Sigmoid colon (tissue), 7 donors: ENCODE results near the gene GPRASP2. TPM values are rescaled to one million over a fixed set of nuclear protein-coding genes. Genes with fewer than 3 reads are reported as not detected.
A peak's percentile ranks its signal among the peaks of the same experiment; 100 is the strongest.
"Not testable (repeated sequence)": the region's sequence is repeated elsewhere in the genome, so short reads cannot be mapped to it uniquely, and the experiment has no call there.

Experiments
- DNase-seq: peaks from one replicate; pipeline ENCODE4 v3.0.0-alpha.2; 2019
- H3K27ac ChIP-seq, 4 donors: fragments of 200-600 bp; sonication (generic); one replicate each; pipeline ENCODE4 v1.5.1; 2016 to 2019; ENCODE audit warnings: mild to moderate bottlenecking in 1 of 4
- H3K27me3 ChIP-seq, 3 donors: fragments of 200-600 bp; sonication (generic); one replicate each; pipeline ENCODE4 v1.5.1; 2019; ENCODE audit warnings: mild to moderate bottlenecking in 1 of 3
- H3K36me3 ChIP-seq, 4 donors: fragments of 200-600 bp; sonication (generic); one replicate each; pipeline ENCODE4 v1.5.1; 2016 to 2019
- H3K4me1 ChIP-seq, 4 donors: fragments of 200-600 bp; sonication (generic); one replicate each; pipeline ENCODE4 v1.5.1; 2017 to 2019
- H3K4me3 ChIP-seq, 4 donors: fragments of 200-600 bp; sonication (generic); one replicate each; pipeline ENCODE4 v1.5.1; 2017 to 2019; ENCODE audit warnings: mild to moderate bottlenecking in 2 of 4, moderate library complexity in 1 of 4
- H3K9me3 ChIP-seq, 4 donors: fragments of 200-600 bp in 3 of 4; sonication (generic) in 3 of 4; one replicate each; pipeline versions ENCODE4 v1.5.1 to v1.6.1; 2013 to 2019
- CTCF ChIP-seq, 4 experiments: fragments of 450-650 bp in 3 of 4; fragments of 200-600 bp in 1 of 4; IDR thresholded peaks; one replicate each; pipeline ENCODE4 v1.5.1; 2016 to 2019; ENCODE audit warnings: antibody characterized with exemption in 4 of 4, mild to moderate bottlenecking in 3 of 4, moderate library complexity in 2 of 4
- EP300 ChIP-seq, 4 donors: sonication (generic); formaldehyde crosslinking; IDR thresholded peaks; one replicate each; pipeline ENCODE4 v1.6.1; 2017; ENCODE audit warnings: antibody characterized with exemption in 4 of 4
- POLR2A ChIP-seq, 2 donors: fragments of 450-650 bp; IDR thresholded peaks; one replicate each; pipeline ENCODE4 v1.6.1; 2016; ENCODE audit warnings: antibody characterized with exemption in 2 of 2, mild to moderate bottlenecking in 2 of 2, moderate library complexity in 2 of 2
- POLR2AphosphoS5 ChIP-seq, 4 donors: sonication (generic); formaldehyde crosslinking; IDR thresholded peaks; one replicate each; pipeline ENCODE4 v1.6.1; 2017; ENCODE audit warnings: antibody characterized with exemption in 4 of 4
- WGBS, 2 donors: extraction: QIAGEN DNeasy Blood & Tissue Kit; methylation state at CpG; one replicate each; pipeline ENCODE4 v1.1.7; 2013; 5-methylcytosine and 5-hydroxymethylcytosine counted together
- intact Hi-C: fragments of 100-400 bp; cut with DNase I; formaldehyde crosslinking; loops from one replicate; pipeline ENCODE4 v1.15.1; 2023
- polyA plus RNA-seq, 3 donors: library from polyadenylated mRNA; stranded (reverse); fragments of 200-250 nt; gene quantifications; one replicate each; pipeline ENCODE4 v1.2.3, GENCODE V29; 2013
- total RNA-seq, 4 donors: library from RNA; depleted of rRNA; stranded (reverse); fragments of >200 nt; gene quantifications; one replicate each; pipeline ENCODE4 v1.1.0, GENCODE V29; 2016
- donor health status: healthy with polysubstance abuse.
- donor health status: Bipolar disorder and iron deficiency.
- donor health status: healthy.

Gene GPRASP2
- 10 to 100 TPM in 3 of 4 donors, 1 to 10 TPM in 1; 8.0 to 19.5 (median 16.5) TPM for total RNA-seq
- polyA plus RNA-seq: 1 to 10 TPM; 1.2 to 4.3 (median 1.6) TPM

- WGBS, 2 donors: 1% methylated on average over 68 of the region's 68 CpGs
- H3K4me3 ChIP-seq: peak within 1 kb of the TSS; percentile 56 to 75 (median 60)
- DNase-seq: peak; percentile 81
- peak within 1 kb of the TSS; percentile 82 to 92 (median 87) for H3K27ac ChIP-seq
- TF ChIP-seq POLR2A (IDR thresholded peaks at IDR 0.05): peak in 1 of 2 donors; percentile 10
- peak in 3 of 4 donors; percentile 30 to 36 (median 30) for TF ChIP-seq POLR2AphosphoS5 (IDR thresholded peaks at IDR 0.05)
- TF ChIP-seq EP300 (IDR thresholded peaks at IDR 0.05): no peak
- no peak for TF ChIP-seq CTCF (IDR thresholded peaks at IDR 0.05)
- no peaks in the 10 kb centered on the region for H3K9me3 ChIP-seq
- no peaks in the 10 kb centered on the region for H3K36me3 ChIP-seq
- intact Hi-C loops: loop anchor here (2.0 kb wide), 3 partner anchors 54 to 114 kb away; partner anchors contain the start of genes ARMCX5 and GPRASP1
- H3K27me3 ChIP-seq: peaks cover 0 to 2% (median 0%) of the 10 kb centered on the region in 3 donors
- H3K4me1 ChIP-seq: peaks cover 0 to 6% (median 2%) of the 10 kb centered on the region in 4 donors
Measured at GRCh38 chrX:102712216-102712966, at the start of gene GPRASP2. TSS of gene GPRASP2 (plus strand) at chrX:102712448. CDS start at chrX:102714870, 2,422 bp downstream.

- 98 to 100% methylated on average over 4 of the region's 4 CpGs for WGBS, 2 donors
- H3K27ac ChIP-seq, H3K27me3 ChIP-seq, H3K9me3 ChIP-seq, H3K4me3 ChIP-seq, H3K36me3 ChIP-seq, H3K4me1 ChIP-seq, DNase-seq, intact Hi-C loops: not testable (repeated sequence)
Measured at GRCh38 chrX:102663820-102664219, 48.4 kb upstream of the GPRASP2 start.

GRCh38 chrX:102667034-102667433, 45.2 kb upstream of the GPRASP2 start:
- DNase-seq, H3K4me1 ChIP-seq, H3K27ac ChIP-seq, intact Hi-C loops, H3K9me3 ChIP-seq, H3K27me3 ChIP-seq, H3K4me3 ChIP-seq, H3K36me3 ChIP-seq: not testable (repeated sequence)
- WGBS, 2 donors: 91 to 98% methylated on average over 1 of the region's 1 CpG

- H3K4me3 ChIP-seq: no peak overlapping the region
- intact Hi-C loops: no loop called here
- DNase-seq: no peak
- H3K9me3 ChIP-seq: no peaks in the 10 kb centered on the region
- H3K27me3 ChIP-seq: no peaks in the 10 kb centered on the region
- no peak overlapping the region for H3K27ac ChIP-seq
- no peaks in the 10 kb centered on the region for H3K36me3 ChIP-seq
- 95% methylated on average over 4 of the region's 4 CpGs for WGBS, 2 donors
- TF ChIP-seq POLR2A (IDR thresholded peaks at IDR 0.05): no peak
- no peak for TF ChIP-seq EP300 (IDR thresholded peaks at IDR 0.05)
- no peak for TF ChIP-seq CTCF (IDR thresholded peaks at IDR 0.05)
- TF ChIP-seq POLR2AphosphoS5 (IDR thresholded peaks at IDR 0.05): no peak
- no peaks in the 10 kb centered on the region for H3K4me1 ChIP-seq
Measured at GRCh38 chrX:102669526-102669925, 42.7 kb upstream of the GPRASP2 start.

GRCh38 chrX:102672856-102673255, 39.4 kb upstream of the GPRASP2 start:
- Histone ChIP-seq H3K9me3 (no peaks in the 10 kb centered on the region), H3K4me3 (no peak overlapping the region), H3K36me3 (no peaks in the 10 kb centered on the region), H3K27me3 (no peaks in the 10 kb centered on the region), H3K27ac (peak overlapping the region in 1 of 4 donors; percentile 31), H3K4me1 (no peaks in the 10 kb centered on the region)
- intact Hi-C loops: no loop called here
- TF ChIP-seq POLR2AphosphoS5 (IDR thresholded peaks at IDR 0.05) (no peak), POLR2A (IDR thresholded peaks at IDR 0.05) (no peak), EP300 (IDR thresholded peaks at IDR 0.05) (no peak), CTCF (IDR thresholded peaks at IDR 0.05) (no peak)
- DNase-seq: no peak
- WGBS, 2 donors: 48 to 51% methylated on average over 3 of the region's 3 CpGs

- WGBS, 2 donors: 93 to 97% methylated on average over 1 of the region's 1 CpG
Measured at GRCh38 chrX:102677479-102677878, 34.8 kb upstream of the GPRASP2 start.

More at GRCh38 chrX:102677479-102677878, 34.8 kb upstream of the GPRASP2 start:
- H3K27me3 ChIP-seq, H3K27ac ChIP-seq, DNase-seq, H3K36me3 ChIP-seq, H3K4me1 ChIP-seq, H3K9me3 ChIP-seq, intact Hi-C loops, H3K4me3 ChIP-seq: not testable (repeated sequence)
